ENCODE measurements around the gene EPOP. TPM values are rescaled to one million over a fixed set of nuclear protein-coding genes. Genes with fewer than 3 reads are reported as not detected.
A peak's percentile ranks its signal among the peaks of the same experiment; 100 is the strongest.
"Not testable (repeated sequence)": the region's sequence is repeated elsewhere in the genome, so short reads cannot be mapped to it uniquely, and the experiment has no call there.

EPOP gene
- total RNA-seq, 1 donor from 2014 or later = 2.1 TPM

DNA sequence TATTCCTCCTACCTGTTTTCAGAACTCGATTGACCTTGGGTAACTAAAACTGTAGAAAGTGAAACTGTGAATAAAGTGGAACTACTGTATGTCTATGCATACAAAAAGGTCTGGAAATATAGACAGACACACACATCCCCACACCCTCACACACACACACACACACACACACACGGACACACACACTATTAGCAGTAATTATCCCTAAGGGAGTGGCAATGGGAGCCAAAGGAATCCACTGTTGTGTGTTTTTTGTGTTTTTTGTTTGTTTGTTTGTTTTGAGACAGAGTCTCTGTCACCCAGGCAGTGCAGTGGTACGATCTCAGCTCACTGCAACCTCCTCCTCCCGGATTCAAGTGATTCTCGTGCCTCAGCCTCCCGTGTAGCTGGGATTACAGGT is 42.4 kb downstream of the EPOP start:
- Histone ChIP-seq H3K27me3 (no peaks in the 10 kb centered on the region), H3K4me1 (no peaks in the 10 kb centered on the region), H3K27ac (no peak overlapping the region), H3K9me3 (no peaks in the 10 kb centered on the region), H3K36me3 (no peaks in the 10 kb centered on the region), H3K4me3 (no peak overlapping the region)
- peak in 1 of 2 donors; percentile 27 for DNase-seq (ENCODE audit: low spot score in 2 of 2)
- intact Hi-C loops (cut with DNase I) = no loop called here
- TF ChIP-seq, protein P1, sequence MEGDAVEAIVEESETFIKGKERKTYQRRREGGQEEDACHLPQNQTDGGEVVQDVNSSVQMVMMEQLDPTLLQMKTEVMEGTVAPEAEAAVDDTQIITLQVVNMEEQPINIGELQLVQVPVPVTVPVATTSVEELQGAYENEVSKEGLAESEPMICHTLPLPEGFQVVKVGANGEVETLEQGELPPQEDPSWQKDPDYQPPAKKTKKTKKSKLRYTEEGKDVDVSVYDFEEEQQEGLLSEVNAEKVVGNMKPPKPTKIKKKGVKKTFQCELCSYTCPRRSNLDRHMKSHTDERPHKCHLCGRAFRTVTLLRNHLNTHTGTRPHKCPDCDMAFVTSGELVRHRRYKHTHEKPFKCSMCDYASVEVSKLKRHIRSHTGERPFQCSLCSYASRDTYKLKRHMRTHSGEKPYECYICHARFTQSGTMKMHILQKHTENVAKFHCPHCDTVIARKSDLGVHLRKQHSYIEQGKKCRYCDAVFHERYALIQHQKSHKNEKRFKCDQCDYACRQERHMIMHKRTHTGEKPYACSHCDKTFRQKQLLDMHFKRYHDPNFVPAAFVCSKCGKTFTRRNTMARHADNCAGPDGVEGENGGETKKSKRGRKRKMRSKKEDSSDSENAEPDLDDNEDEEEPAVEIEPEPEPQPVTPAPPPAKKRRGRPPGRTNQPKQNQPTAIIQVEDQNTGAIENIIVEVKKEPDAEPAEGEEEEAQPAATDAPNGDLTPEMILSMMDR (IDR thresholded peaks at IDR 0.05) = no peak

DNA sequence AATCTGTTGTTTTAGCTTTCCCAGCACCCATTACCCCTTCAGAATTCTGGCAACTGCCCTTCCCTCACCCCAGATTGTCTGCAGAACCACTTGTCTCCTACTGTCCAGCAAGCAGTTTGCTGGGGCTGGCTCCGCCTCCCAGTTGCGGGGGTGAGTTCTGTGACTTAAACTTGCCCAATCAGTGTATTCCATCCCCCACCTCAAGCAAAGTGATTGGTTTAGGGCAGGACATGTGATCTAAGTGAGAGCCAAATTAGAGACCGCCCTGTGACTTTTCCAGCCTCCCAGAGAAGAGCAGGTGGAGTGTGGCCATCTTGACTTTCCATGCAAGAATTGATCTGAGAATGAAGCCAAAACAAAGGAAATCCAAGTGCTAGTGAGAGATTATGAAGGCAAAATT is 46.3 kb downstream of the EPOP start:
- TF ChIP-seq, protein P1 (IDR thresholded peaks at IDR 0.05) = no peak
- intact Hi-C loops (cut with DNase I) = no loop called here
- peak in 1 of 2 donors; percentile 7 for DNase-seq (ENCODE audit: low spot score in 2 of 2)

DNA sequence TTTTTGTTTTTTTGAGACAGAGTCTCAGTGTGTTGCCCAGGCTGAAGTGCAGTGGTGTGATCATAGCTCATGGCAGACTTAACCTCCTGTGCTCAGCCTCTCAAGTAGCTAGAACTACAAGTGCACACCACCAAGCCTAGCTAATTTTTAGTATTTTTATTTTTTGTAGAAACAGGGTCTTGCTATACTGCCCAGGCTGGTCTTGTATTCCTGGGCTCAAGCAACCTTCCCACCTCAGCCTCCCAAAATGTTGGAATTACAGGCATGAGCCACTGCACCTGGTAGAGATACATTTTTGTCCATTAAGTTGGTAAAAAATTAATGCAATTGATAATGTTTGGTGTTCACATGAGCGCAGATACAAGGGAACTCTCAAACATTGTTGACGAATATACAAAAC is 46.8 kb downstream of the EPOP start:
- Histone ChIP-seq H3K27ac (no peak overlapping the region), H3K9me3 (no peaks in the 10 kb centered on the region), H3K4me3 (no peak overlapping the region), H3K36me3 (no peaks in the 10 kb centered on the region), H3K27me3 (no peaks in the 10 kb centered on the region), H3K4me1 (no peaks in the 10 kb centered on the region)
- intact Hi-C loops (cut with DNase I) = no loop called here
- no peak for DNase-seq (ENCODE audit: low spot score in 2 of 2)
- TF ChIP-seq, protein P1 (IDR thresholded peaks at IDR 0.05) = no peak

More for the DNA sequence above, 46.3 kb downstream of the EPOP start:
- Histone ChIP-seq H3K4me3 (no peak overlapping the region), H3K9me3 (no peaks in the 10 kb centered on the region), H3K36me3 (no peaks in the 10 kb centered on the region), H3K4me1 (no peaks in the 10 kb centered on the region), H3K27me3 (no peaks in the 10 kb centered on the region), H3K27ac (no peak overlapping the region)

DNA sequence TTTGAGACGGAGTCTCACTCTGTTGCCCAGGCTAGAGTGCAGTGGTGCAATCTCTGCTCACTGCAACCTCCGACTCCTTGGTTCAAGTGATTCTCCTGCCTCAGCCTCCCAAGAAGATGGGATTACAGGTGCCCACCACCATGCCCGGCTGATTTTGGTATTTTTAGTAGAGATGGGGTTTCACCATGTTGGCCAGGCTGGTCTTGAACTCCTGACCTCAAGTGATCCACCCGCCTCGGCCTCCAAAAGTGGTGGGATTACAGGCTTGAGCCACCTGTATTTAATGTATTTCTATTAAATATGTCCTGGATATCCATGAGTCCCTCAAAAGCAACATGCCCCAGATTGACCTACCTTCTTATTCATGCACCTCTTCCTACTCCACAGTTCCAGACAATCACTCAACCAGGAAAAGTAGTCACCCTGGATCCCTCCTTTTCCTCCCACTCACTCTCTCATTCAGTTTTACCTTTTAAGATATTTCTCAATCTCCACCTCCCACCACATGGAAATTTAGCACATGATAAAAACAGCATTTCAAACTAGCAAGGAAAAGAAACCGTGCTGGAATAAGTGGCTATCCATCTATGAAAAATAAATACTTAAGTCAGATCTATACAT is 48.0 kb downstream of the EPOP start:
- intact Hi-C loops (cut with DNase I) = not testable (repeated sequence)

DNA sequence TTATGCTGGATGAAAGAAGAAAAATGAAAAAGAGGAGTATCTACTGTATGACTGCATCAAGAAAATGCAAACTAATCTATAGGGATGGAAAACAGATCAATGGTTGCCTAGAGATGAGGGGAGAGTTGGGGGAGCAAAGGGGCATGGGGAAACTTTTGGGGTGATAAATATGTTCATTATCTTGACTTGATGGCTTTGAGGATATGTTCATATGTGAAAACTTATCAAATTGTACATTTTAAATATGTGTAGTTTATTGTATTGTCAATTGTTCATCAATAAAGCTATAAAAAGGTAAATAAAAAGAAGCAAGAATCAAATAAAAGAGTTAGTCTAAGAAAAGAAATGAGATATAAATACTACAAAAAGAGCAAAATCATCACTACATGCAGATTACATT is 49.3 kb downstream of the EPOP start:
- Histone ChIP-seq H3K4me3 (no peak overlapping the region), H3K36me3 (no peaks in the 10 kb centered on the region), H3K27ac (no peak overlapping the region), H3K27me3 (no peaks in the 10 kb centered on the region), H3K4me1 (no peaks in the 10 kb centered on the region), H3K9me3 (no peaks in the 10 kb centered on the region)
- DNase-seq (ENCODE audit: low spot score in 2 of 2) = no peak
- TF ChIP-seq, protein P1 (IDR thresholded peaks at IDR 0.05) = no peak
- intact Hi-C loops (cut with DNase I) = no loop called here

More for the DNA sequence above, 48.0 kb downstream of the EPOP start:
- H3K27ac ChIP-seq, H3K4me3 ChIP-seq, H3K9me3 ChIP-seq, H3K36me3 ChIP-seq, H3K27me3 ChIP-seq, H3K4me1 ChIP-seq: not testable (repeated sequence)
- peak in 1 of 2 donors; percentile 58 for DNase-seq (ENCODE audit: low spot score in 2 of 2)

DNA sequence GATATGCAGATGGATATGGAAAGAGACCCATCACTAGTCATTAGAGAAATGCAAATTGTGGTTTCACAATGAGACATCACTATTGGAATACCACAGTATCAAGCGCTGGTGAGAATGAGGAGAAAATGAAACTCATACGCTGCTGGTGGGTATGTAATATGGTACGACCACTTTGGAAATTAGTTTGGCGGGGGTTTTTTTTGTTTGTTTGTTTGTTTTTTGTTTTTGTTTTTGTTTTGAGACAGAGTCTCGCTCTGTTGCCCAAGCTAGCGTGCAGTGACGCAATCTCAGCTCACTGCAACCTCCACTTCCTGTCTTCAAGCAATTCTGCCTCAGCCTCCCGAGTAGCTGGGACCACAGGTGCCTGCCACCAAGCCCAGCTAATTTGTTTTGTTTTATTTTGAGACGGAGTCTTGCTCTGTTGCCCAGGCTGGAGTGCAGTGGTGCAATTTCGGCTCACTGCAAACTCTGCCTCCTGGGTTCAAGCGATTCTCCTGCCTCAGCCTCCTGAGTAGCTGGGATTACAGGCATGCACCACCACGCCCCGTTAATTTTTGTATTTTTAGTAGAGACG is 49.9 kb downstream of the EPOP start:
- H3K4me1 ChIP-seq; H3K4me3 ChIP-seq; intact Hi-C loops (cut with DNase I); H3K36me3 ChIP-seq; DNase-seq (ENCODE audit: low spot score in 2 of 2); H3K27ac ChIP-seq; H3K27me3 ChIP-seq; H3K9me3 ChIP-seq: not testable (repeated sequence)

Other genes with a start within 250 kb of the EPOP start
- 89.0 TPM for gene ARHGAP23, start 246.5 kb downstream of the EPOP start, total RNA-seq
- not detected for gene SRCIN1, start 69.0 kb downstream of the EPOP start, total RNA-seq
- gene MLLT6, start 30.3 kb upstream of the EPOP start, total RNA-seq = 100 TPM
- 27.6 TPM for gene CISD3, start 55.4 kb upstream of the EPOP start, total RNA-seq
- gene PCGF2, start 73.4 kb upstream of the EPOP start, total RNA-seq = 64.8 TPM
- gene PSMB3, start 77.8 kb upstream of the EPOP start, total RNA-seq = 189 TPM
- 45.0 TPM for gene PIP4K2B, start 124.6 kb upstream of the EPOP start, total RNA-seq
- 65.2 TPM for gene CWC25, start 150.4 kb upstream of the EPOP start, total RNA-seq
- 1,091 TPM for gene RPL23, start 178.8 kb upstream of the EPOP start, total RNA-seq
- 300 TPM for gene LASP1, start 195.1 kb upstream of the EPOP start, total RNA-seq

Data from ascending aorta (tissue), 2 donors.